ENCODE results near the gene VBP1. TPM values are rescaled to one million over a fixed set of nuclear protein-coding genes. Genes with fewer than 3 reads are reported as not detected.
A peak's percentile ranks its signal among the peaks of the same experiment; 100 is the strongest.
"Not testable (repeated sequence)": the region's sequence is repeated elsewhere in the genome, so short reads cannot be mapped to it uniquely, and the experiment has no call there.

Gene VBP1
- 10 to 100 TPM; 67.9 to 86.5 (median 69.1) TPM for polyA plus RNA-seq

GRCh38 chrX:155216179-155216939, at the start of gene VBP1:
TSS of gene VBP1 (plus strand) at chrX:155216460. CDS start at chrX:155216483, 23 bp downstream.
- H3K27ac Mint-ChIP-seq, result peak within 1 kb of the TSS; percentile 58 to 92 (median 91)
- H3K9me3 Mint-ChIP-seq, result peaks cover 0 to 2% (median 0%) of the 10 kb centered on the region in 6 donors
- H3K36me3 Mint-ChIP-seq, result no peaks in the 10 kb centered on the region
- peaks cover 14 to 30% of the 10 kb centered on the region in 2 donors for H3K4me1 Mint-ChIP-seq
- H3K4me3 Mint-ChIP-seq, result peak within 1 kb of the TSS; percentile 92 to 98 (median 95)
- DNase-seq, result peak; percentile 84 to 85 (median 85)
- peaks cover 0 to 4% (median 3%) of the 10 kb centered on the region in 3 donors for H3K27me3 Mint-ChIP-seq (ENCODE audit: low read depth in 3 of 3)

GRCh38 chrX:155169881-155170280, 46.4 kb upstream of the VBP1 start:
- no peak overlapping the region for H3K4me3 Mint-ChIP-seq

GRCh38 chrX:155179346-155179997, 36.8 kb upstream of the VBP1 start:
- no peaks in the 10 kb centered on the region for H3K9me3 Mint-ChIP-seq
- H3K4me1 Mint-ChIP-seq, result no peaks in the 10 kb centered on the region
- H3K27me3 Mint-ChIP-seq (ENCODE audit: low read depth in 3 of 3), result peaks cover 0 to 2% (median 0%) of the 10 kb centered on the region in 3 donors
- H3K27ac Mint-ChIP-seq, result no peak overlapping the region
- H3K4me3 Mint-ChIP-seq, result no peak overlapping the region
- H3K36me3 Mint-ChIP-seq, result no peaks in the 10 kb centered on the region
- DNase-seq, result no peak

More at GRCh38 chrX:155169881-155170280, 46.4 kb upstream of the VBP1 start:
- H3K27ac Mint-ChIP-seq, result no peak overlapping the region
- H3K27me3 Mint-ChIP-seq (ENCODE audit: low read depth in 3 of 3), result peaks cover 1 to 9% (median 4%) of the 10 kb centered on the region in 3 donors
- H3K9me3 Mint-ChIP-seq, result no peaks in the 10 kb centered on the region
- no peaks in the 10 kb centered on the region for H3K36me3 Mint-ChIP-seq
- no peaks in the 10 kb centered on the region for H3K4me1 Mint-ChIP-seq
- no peak for DNase-seq

- DNase-seq, result no peak
- no peaks in the 10 kb centered on the region for H3K36me3 Mint-ChIP-seq
- no peak overlapping the region for H3K4me3 Mint-ChIP-seq
- peaks cover 2 to 13% (median 7%) of the 10 kb centered on the region in 6 donors for H3K9me3 Mint-ChIP-seq
- H3K27me3 Mint-ChIP-seq (ENCODE audit: low read depth in 3 of 3), result peaks cover 0 to 15% (median 7%) of the 10 kb centered on the region in 3 donors
- H3K4me1 Mint-ChIP-seq, result peaks cover 0 to 7% of the 10 kb centered on the region in 2 donors
- H3K27ac Mint-ChIP-seq, result no peak overlapping the region
Measured at GRCh38 chrX:155188786-155189185, 27.5 kb upstream of the VBP1 start.

- peaks cover 0 to 3% (median 3%) of the 10 kb centered on the region in 3 donors for H3K27me3 Mint-ChIP-seq (ENCODE audit: low read depth in 3 of 3)
- H3K36me3 Mint-ChIP-seq, result no peaks in the 10 kb centered on the region
- DNase-seq, result no peak
- H3K4me3 Mint-ChIP-seq, result no peak overlapping the region
- H3K4me1 Mint-ChIP-seq, result peaks cover 0 to 6% of the 10 kb centered on the region in 2 donors
- H3K9me3 Mint-ChIP-seq, result no peaks in the 10 kb centered on the region
- H3K27ac Mint-ChIP-seq, result no peak overlapping the region
Measured at GRCh38 chrX:155211208-155211607, 5.1 kb upstream of the VBP1 start.

GRCh38 chrX:155213731-155214130, 2.5 kb upstream of the VBP1 start:
- H3K4me3 Mint-ChIP-seq, result no peak overlapping the region

GRCh38 chrX:155215443-155216178, 649 bp upstream of the VBP1 start:
- H3K4me1 Mint-ChIP-seq, result peaks cover 14 to 30% of the 10 kb centered on the region in 2 donors
- H3K36me3 Mint-ChIP-seq, result no peaks in the 10 kb centered on the region
- H3K9me3 Mint-ChIP-seq, result peaks cover 0 to 2% (median 0%) of the 10 kb centered on the region in 6 donors
- H3K27me3 Mint-ChIP-seq (ENCODE audit: low read depth in 3 of 3), result peaks cover 0 to 4% (median 3%) of the 10 kb centered on the region in 3 donors
- H3K4me3 Mint-ChIP-seq, result peak overlapping the region; percentile 92 to 98 (median 95)
- DNase-seq, result no peak
- peak overlapping the region; percentile 58 to 92 (median 91) for H3K27ac Mint-ChIP-seq

More at GRCh38 chrX:155213731-155214130, 2.5 kb upstream of the VBP1 start:
- Mint-ChIP-seq H3K27ac (no peak overlapping the region), H3K36me3 (no peaks in the 10 kb centered on the region), H3K9me3 (peaks cover 0 to 2% (median 0%) of the 10 kb centered on the region in 6 donors), H3K4me1 (peaks cover 14 to 25% of the 10 kb centered on the region in 2 donors), H3K27me3 (ENCODE audit: low read depth in 3 of 3) (peaks cover 0 to 4% (median 3%) of the 10 kb centered on the region in 3 donors)
- DNase-seq, result no peak

GRCh38 chrX:155216940-155217440, 730 bp downstream of the VBP1 start:
- H3K27ac Mint-ChIP-seq, result peak overlapping the region in 5 of 6 donors; percentile 81 to 92 (median 86)
- peaks cover 0 to 3% (median 2%) of the 10 kb centered on the region in 3 donors for H3K27me3 Mint-ChIP-seq (ENCODE audit: low read depth in 3 of 3)
- DNase-seq, result no peak
- H3K36me3 Mint-ChIP-seq, result peaks cover 0 to 4% (median 0%) of the 10 kb centered on the region in 3 donors
- H3K4me1 Mint-ChIP-seq, result peaks cover 14 to 30% of the 10 kb centered on the region in 2 donors
- peak overlapping the region; percentile 92 to 98 (median 95) for H3K4me3 Mint-ChIP-seq
- H3K9me3 Mint-ChIP-seq, result peaks cover 0 to 2% (median 0%) of the 10 kb centered on the region in 6 donors

GRCh38 chrX:155218777-155219176, 2.5 kb downstream of the VBP1 start:
- DNase-seq, result no peak
- H3K27me3 Mint-ChIP-seq (ENCODE audit: low read depth in 3 of 3), result peaks cover 0 to 3% (median 2%) of the 10 kb centered on the region in 3 donors
- H3K36me3 Mint-ChIP-seq, result peaks cover 0 to 8% (median 0%) of the 10 kb centered on the region in 3 donors
- H3K9me3 Mint-ChIP-seq, result peaks cover 0 to 2% (median 0%) of the 10 kb centered on the region in 6 donors
- peaks cover 14 to 30% of the 10 kb centered on the region in 2 donors for H3K4me1 Mint-ChIP-seq
- H3K4me3 Mint-ChIP-seq, result peak overlapping the region in 1 of 5 donors; percentile 35
- H3K27ac Mint-ChIP-seq, result no peak overlapping the region

GRCh38 chrX:155221351-155221750, 5.1 kb downstream of the VBP1 start:
- H3K4me1 Mint-ChIP-seq, result peaks cover 14 to 33% of the 10 kb centered on the region in 2 donors
- H3K27ac Mint-ChIP-seq, result no peak overlapping the region
- peaks cover 0 to 2% (median 0%) of the 10 kb centered on the region in 6 donors for H3K9me3 Mint-ChIP-seq
- peaks cover 0 to 14% (median 4%) of the 10 kb centered on the region in 3 donors for H3K36me3 Mint-ChIP-seq
- H3K4me3 Mint-ChIP-seq, result no peak overlapping the region
- DNase-seq, result no peak
- H3K27me3 Mint-ChIP-seq (ENCODE audit: low read depth in 3 of 3), result peaks cover 0 to 3% (median 3%) of the 10 kb centered on the region in 3 donors

- not testable (repeated sequence) for H3K27ac Mint-ChIP-seq; DNase-seq; H3K27me3 Mint-ChIP-seq (ENCODE audit: low read depth in 3 of 3); H3K9me3 Mint-ChIP-seq; H3K4me3 Mint-ChIP-seq
- H3K36me3 Mint-ChIP-seq, result peaks cover 0 to 14% (median 4%) of the 10 kb centered on the region in 3 donors
- H3K4me1 Mint-ChIP-seq, result peaks cover 0 to 14% of the 10 kb centered on the region in 2 donors
Measured at GRCh38 chrX:155223746-155224145, 7.5 kb downstream of the VBP1 start.

- peaks cover 0 to 3% (median 3%) of the 10 kb centered on the region in 3 donors for H3K27me3 Mint-ChIP-seq (ENCODE audit: low read depth in 3 of 3)
- H3K27ac Mint-ChIP-seq, result no peak overlapping the region
- H3K9me3 Mint-ChIP-seq, result no peaks in the 10 kb centered on the region
- no peak for DNase-seq
- H3K4me3 Mint-ChIP-seq, result no peak overlapping the region
- peaks cover 0 to 18% (median 4%) of the 10 kb centered on the region in 3 donors for H3K36me3 Mint-ChIP-seq
- H3K4me1 Mint-ChIP-seq, result peaks cover 0 to 9% of the 10 kb centered on the region in 2 donors
Measured at GRCh38 chrX:155225774-155226173, 9.5 kb downstream of the VBP1 start.

GRCh38 chrX:155231163-155231562, 14.9 kb downstream of the VBP1 start:
- DNase-seq, result no peak
- H3K4me3 Mint-ChIP-seq, result no peak overlapping the region
- H3K9me3 Mint-ChIP-seq, result no peaks in the 10 kb centered on the region
- H3K36me3 Mint-ChIP-seq, result peaks cover 4 to 5% (median 4%) of the 10 kb centered on the region in 3 donors
- peaks cover 0 to 14% of the 10 kb centered on the region in 2 donors for H3K4me1 Mint-ChIP-seq
- H3K27ac Mint-ChIP-seq, result peak overlapping the region in 1 of 6 donors; percentile 57
- peaks cover 0 to 1% (median 1%) of the 10 kb centered on the region in 3 donors for H3K27me3 Mint-ChIP-seq (ENCODE audit: low read depth in 3 of 3)
